HEK293 (cell line): ENCODE measurements around the gene QDPR.

ENCODE experiments used
- CTCF ChIA-PET: fragments of 350-600 bp; formaldehyde crosslinking; extraction: SDS; loops from one replicate; lab custom pipeline; 2021; ENCODE audit warnings: antibody characterized with exemption; lab: Yijun Ruan, JAX
- POLR2A ChIA-PET: fragments of 300-600 bp; formaldehyde crosslinking; extraction: SDS; loops from one replicate; lab custom pipeline; 2020; ENCODE audit warnings: antibody characterized with exemption, inconsistent platforms; lab: Yijun Ruan, JAX
- H3K27ac ChIP-seq: fragments of 200-500 bp; sonication (Bioruptor generic); 2 replicates; pipeline ENCODE4 v1.5.1; 2014; ENCODE audit warnings: low read depth, low read length, control low read depth, inconsistent platforms; ENCODE audit errors: extremely low read depth
- H3K36me3 ChIP-seq, 2 experiments: fragments of 200-500 bp in 1 of 2; sonication (Bioruptor generic) in 1 of 2; 1 replicate in 1 of 2; 2 replicates in 1 of 2; pipeline ENCODE4 v1.5.1; 2014 to 2017; ENCODE audit warnings: inconsistent platforms in 2 of 2, low read length in 2 of 2; ENCODE audit not compliant: control insufficient read depth in 2 of 2, insufficient read depth in 1 of 2
- H3K4me1 ChIP-seq: fragments of 200-500 bp; sonication (Bioruptor generic); 2 replicates; pipeline ENCODE4 v1.5.1; 2014; ENCODE audit warnings: mild to moderate bottlenecking, low read length, inconsistent platforms; ENCODE audit not compliant: control insufficient read depth, insufficient read depth
- H3K4me3 ChIP-seq: 2 replicates; pipeline ENCODE4 v1.5.1; 2011; ENCODE audit warnings: low read depth, mild to moderate bottlenecking, control low read depth, low read length, moderate library complexity
- H3K9me3 ChIP-seq: fragments of 200-500 bp; sonication (Bioruptor generic); 2 replicates; pipeline ENCODE4 v1.5.1; 2014; ENCODE audit warnings: low read depth, low read length, inconsistent platforms; ENCODE audit not compliant: control insufficient read depth, insufficient read depth
- GLI4 ChIP-seq: fragments of 450-650 bp; formaldehyde crosslinking; IDR thresholded peaks from 2 replicates; pipeline ENCODE4 v1.5.1; 2016; ENCODE audit warnings: missing biosample characterization, missing genetic modification characterization
- ZBTB8A ChIP-seq: fragments of 450-650 bp; formaldehyde crosslinking; IDR thresholded peaks from 2 replicates; pipeline ENCODE4 v1.5.1; 2016; ENCODE audit warnings: missing biosample characterization, missing genetic modification characterization
- ZNF140 ChIP-seq: fragments of 450-650 bp; formaldehyde crosslinking; IDR thresholded peaks from 2 replicates; pipeline ENCODE4 v1.5.1; 2016; ENCODE audit warnings: missing biosample characterization, missing genetic modification characterization
- ZNF274 ChIP-seq, 2 experiments: fragments of 200-500 bp in 1 of 2; fragments of 450-650 bp in 1 of 2; sonication (Bioruptor generic) in 1 of 2; formaldehyde crosslinking in 1 of 2; IDR thresholded peaks; 2 replicates each; pipeline versions ENCODE4 v1.5.1 to v1.6.1; 2014 to 2016; ENCODE audit warnings: borderline replicate concordance in 1 of 2, inconsistent platforms in 1 of 2, low read length in 1 of 2, missing biosample characterization in 1 of 2, missing genetic modification characterization in 1 of 2
- ZNF366 ChIP-seq: fragments of 450-650 bp; formaldehyde crosslinking; conservative IDR thresholded peaks from 2 replicates; pipeline ENCODE4 v1.5.1; 2016; ENCODE audit warnings: missing biosample characterization, missing genetic modification characterization
- ZNF391 ChIP-seq: fragments of 450-650 bp; formaldehyde crosslinking; IDR thresholded peaks from 2 replicates; pipeline ENCODE4 v1.5.1; 2016; ENCODE audit warnings: low read depth, missing biosample characterization, missing genetic modification characterization, borderline replicate concordance
- ZNF394 ChIP-seq: fragments of 450-650 bp; formaldehyde crosslinking; IDR thresholded peaks from 2 replicates; pipeline ENCODE4 v1.5.1; 2016; ENCODE audit warnings: missing biosample characterization, missing genetic modification characterization, mild to moderate bottlenecking, moderate library complexity, borderline replicate concordance
- ZNF426 ChIP-seq: fragments of 450-650 bp; formaldehyde crosslinking; IDR thresholded peaks from 2 replicates; pipeline ENCODE4 v1.5.1; 2017; ENCODE audit warnings: missing biosample characterization, missing genetic modification characterization, mild to moderate bottlenecking, inconsistent platforms, moderate library complexity
- ZNF555 ChIP-seq: fragments of 450-650 bp; formaldehyde crosslinking; conservative IDR thresholded peaks from 2 replicates; pipeline ENCODE4 v1.5.1; 2017; ENCODE audit warnings: missing biosample characterization, mild to moderate bottlenecking, missing genetic modification characterization, inconsistent platforms
- ZNF610 ChIP-seq: fragments of 450-650 bp; formaldehyde crosslinking; IDR thresholded peaks from 2 replicates; pipeline ENCODE4 v1.5.1; 2016; ENCODE audit warnings: missing biosample characterization, missing genetic modification characterization, borderline replicate concordance
- ZNF623 ChIP-seq: fragments of 450-650 bp; formaldehyde crosslinking; IDR thresholded peaks from 2 replicates; pipeline ENCODE4 v1.5.1; 2016; ENCODE audit warnings: missing biosample characterization, missing genetic modification characterization
- ZNF654 ChIP-seq: fragments of 450-650 bp; formaldehyde crosslinking; IDR thresholded peaks from 2 replicates; pipeline ENCODE4 v1.5.1; 2016; ENCODE audit warnings: low read depth, missing biosample characterization, missing genetic modification characterization
- ZNF664 ChIP-seq: fragments of 450-650 bp; formaldehyde crosslinking; IDR thresholded peaks from 2 replicates; pipeline ENCODE4 v1.5.1; 2016; ENCODE audit warnings: missing biosample characterization, missing genetic modification characterization
- TF ChIP-seq, protein P1 (sequence below): fragments of 450-650 bp; formaldehyde crosslinking; conservative IDR thresholded peaks from 2 replicates; pipeline ENCODE4 v1.5.1; 2016; ENCODE audit warnings: low read depth, missing biosample characterization, missing genetic modification characterization
- TF ChIP-seq, protein P2 (sequence below): fragments of 450-650 bp; formaldehyde crosslinking; conservative IDR thresholded peaks from 2 replicates; pipeline ENCODE4 v1.5.1; 2016; ENCODE audit warnings: low read depth, missing biosample characterization, missing genetic modification characterization
- TF ChIP-seq, protein P3 (sequence below): fragments of 450-650 bp; formaldehyde crosslinking; IDR thresholded peaks from 2 replicates; pipeline ENCODE4 v1.5.1; 2016; ENCODE audit warnings: missing biosample characterization, missing genetic modification characterization, borderline replicate concordance

The QDPR gene

DNA sequence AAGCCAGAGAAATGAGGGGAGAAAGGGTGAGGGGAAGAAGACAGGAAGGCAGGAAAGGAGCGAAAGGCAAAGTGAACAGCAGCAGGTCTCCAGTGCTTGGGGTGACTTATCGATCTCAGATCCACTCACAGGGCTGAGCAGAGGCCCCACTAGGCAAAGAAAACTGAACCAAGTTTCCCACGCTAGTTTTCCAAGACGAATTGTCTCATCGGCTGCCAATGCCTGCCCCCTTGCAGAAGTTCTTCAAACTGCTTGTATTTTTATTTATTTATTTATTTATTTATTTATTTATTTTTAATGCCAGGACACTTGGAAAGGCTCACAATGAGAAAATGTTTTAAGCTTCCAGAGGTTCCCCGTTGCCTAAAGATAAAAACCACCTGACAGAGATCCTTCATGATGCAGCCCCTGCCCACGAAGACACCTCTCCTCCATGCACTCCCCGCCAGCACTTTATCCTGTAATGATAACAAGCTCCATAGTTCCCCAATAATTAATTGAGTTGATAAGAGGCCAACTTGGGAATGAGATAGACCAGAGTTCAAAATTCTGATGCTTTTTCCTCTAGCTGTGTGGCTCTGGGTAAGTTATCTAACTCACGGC, 43.2 kb downstream of the QDPR start:
- CTCF ChIA-PET: interaction anchor here (0.6 to 0.9 kb wide), 8 partner anchors 21 to 1175 kb away, joined by 3 read pairs; no protein-coding TSS in a partner anchor
- TF ChIP-seq, protein P1, sequence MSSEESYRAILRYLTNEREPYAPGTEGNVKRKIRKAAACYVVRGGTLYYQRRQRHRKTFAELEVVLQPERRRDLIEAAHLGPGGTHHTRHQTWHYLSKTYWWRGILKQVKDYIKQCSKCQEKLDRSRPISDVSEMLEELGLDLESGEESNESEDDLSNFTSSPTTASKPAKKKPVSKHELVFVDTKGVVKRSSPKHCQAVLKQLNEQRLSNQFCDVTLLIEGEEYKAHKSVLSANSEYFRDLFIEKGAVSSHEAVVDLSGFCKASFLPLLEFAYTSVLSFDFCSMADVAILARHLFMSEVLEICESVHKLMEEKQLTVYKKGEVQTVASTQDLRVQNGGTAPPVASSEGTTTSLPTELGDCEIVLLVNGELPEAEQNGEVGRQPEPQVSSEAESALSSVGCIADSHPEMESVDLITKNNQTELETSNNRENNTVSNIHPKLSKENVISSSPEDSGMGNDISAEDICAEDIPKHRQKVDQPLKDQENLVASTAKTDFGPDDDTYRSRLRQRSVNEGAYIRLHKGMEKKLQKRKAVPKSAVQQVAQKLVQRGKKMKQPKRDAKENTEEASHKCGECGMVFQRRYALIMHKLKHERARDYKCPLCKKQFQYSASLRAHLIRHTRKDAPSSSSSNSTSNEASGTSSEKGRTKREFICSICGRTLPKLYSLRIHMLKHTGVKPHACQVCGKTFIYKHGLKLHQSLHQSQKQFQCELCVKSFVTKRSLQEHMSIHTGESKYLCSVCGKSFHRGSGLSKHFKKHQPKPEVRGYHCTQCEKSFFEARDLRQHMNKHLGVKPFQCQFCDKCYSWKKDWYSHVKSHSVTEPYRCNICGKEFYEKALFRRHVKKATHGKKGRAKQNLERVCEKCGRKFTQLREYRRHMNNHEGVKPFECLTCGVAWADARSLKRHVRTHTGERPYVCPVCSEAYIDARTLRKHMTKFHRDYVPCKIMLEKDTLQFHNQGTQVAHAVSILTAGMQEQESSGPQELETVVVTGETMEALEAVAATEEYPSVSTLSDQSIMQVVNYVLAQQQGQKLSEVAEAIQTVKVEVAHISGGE: peak; percentile 40; the same call in 1 of the 2 replicates
- TF ChIP-seq GLI4: no peak
- 0 out of 2 replicates have a peak, but pooled peaks have one; percentile 31 for TF ChIP-seq ZNF623 (tag by site-specific recombination)
- peak; percentile 64 for TF ChIP-seq ZNF426 (tag by site-specific recombination)
- TF ChIP-seq ZNF391 (tag by site-specific recombination): no peak
- peak; percentile 13; the same call in 1 of the 2 replicates for TF ChIP-seq ZNF140
- TF ChIP-seq, protein P2, sequence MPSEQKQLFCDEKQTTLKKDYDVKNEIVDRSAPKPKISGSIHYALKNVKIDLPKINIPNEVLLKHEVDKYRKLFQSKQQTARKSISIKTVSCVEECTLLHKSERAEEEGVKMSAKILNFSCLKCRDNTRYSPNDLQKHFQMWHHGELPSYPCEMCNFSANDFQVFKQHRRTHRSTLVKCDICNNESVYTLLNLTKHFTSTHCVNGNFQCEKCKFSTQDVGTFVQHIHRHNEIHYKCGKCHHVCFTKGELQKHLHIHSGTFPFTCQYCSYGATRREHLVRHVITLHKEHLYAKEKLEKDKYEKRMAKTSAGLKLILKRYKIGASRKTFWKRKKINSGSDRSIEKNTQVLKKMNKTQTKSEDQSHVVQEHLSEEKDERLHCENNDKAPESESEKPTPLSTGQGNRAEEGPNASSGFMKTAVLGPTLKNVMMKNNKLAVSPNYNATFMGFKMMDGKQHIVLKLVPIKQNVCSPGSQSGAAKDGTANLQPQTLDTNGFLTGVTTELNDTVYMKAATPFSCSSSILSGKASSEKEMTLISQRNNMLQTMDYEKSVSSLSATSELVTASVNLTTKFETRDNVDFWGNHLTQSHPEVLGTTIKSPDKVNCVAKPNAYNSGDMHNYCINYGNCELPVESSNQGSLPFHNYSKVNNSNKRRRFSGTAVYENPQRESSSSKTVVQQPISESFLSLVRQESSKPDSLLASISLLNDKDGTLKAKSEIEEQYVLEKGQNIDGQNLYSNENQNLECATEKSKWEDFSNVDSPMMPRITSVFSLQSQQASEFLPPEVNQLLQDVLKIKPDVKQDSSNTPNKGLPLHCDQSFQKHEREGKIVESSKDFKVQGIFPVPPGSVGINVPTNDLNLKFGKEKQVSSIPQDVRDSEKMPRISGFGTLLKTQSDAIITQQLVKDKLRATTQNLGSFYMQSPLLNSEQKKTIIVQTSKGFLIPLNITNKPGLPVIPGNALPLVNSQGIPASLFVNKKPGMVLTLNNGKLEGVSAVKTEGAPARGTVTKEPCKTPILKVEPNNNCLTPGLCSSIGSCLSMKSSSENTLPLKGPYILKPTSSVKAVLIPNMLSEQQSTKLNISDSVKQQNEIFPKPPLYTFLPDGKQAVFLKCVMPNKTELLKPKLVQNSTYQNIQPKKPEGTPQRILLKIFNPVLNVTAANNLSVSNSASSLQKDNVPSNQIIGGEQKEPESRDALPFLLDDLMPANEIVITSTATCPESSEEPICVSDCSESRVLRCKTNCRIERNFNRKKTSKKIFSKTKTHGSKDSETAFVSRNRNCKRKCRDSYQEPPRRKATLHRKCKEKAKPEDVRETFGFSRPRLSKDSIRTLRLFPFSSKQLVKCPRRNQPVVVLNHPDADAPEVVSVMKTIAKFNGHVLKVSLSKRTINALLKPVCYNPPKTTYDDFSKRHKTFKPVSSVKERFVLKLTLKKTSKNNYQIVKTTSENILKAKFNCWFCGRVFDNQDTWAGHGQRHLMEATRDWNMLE: peak; percentile 67
- TF ChIP-seq ZBTB8A (tag by site-specific recombination): peak; percentile 45
- TF ChIP-seq ZNF654 (tag by site-specific recombination): peak; percentile 21; the same call in 1 of the 2 replicates
- TF ChIP-seq ZNF394 (tag by site-specific recombination): peak; percentile 78; the same call in 1 of the 2 replicates
- TF ChIP-seq ZNF274 (IDR thresholded peaks at IDR 0.05; ENCODE audit: low read length): no peak
- no peak for TF ChIP-seq ZNF274 (tag by site-specific recombination; IDR thresholded peaks at IDR 0.05; ENCODE audit: borderline replicate concordance)
- 0 out of 2 replicates have a peak, but pooled peaks have one; percentile 18 for TF ChIP-seq ZNF664
- no peak for TF ChIP-seq ZNF366 (tag by site-specific recombination)
- TF ChIP-seq ZNF610: no peak
- peak; percentile 57 for TF ChIP-seq ZNF555 (tag by site-specific recombination)
- TF ChIP-seq, protein P3, sequence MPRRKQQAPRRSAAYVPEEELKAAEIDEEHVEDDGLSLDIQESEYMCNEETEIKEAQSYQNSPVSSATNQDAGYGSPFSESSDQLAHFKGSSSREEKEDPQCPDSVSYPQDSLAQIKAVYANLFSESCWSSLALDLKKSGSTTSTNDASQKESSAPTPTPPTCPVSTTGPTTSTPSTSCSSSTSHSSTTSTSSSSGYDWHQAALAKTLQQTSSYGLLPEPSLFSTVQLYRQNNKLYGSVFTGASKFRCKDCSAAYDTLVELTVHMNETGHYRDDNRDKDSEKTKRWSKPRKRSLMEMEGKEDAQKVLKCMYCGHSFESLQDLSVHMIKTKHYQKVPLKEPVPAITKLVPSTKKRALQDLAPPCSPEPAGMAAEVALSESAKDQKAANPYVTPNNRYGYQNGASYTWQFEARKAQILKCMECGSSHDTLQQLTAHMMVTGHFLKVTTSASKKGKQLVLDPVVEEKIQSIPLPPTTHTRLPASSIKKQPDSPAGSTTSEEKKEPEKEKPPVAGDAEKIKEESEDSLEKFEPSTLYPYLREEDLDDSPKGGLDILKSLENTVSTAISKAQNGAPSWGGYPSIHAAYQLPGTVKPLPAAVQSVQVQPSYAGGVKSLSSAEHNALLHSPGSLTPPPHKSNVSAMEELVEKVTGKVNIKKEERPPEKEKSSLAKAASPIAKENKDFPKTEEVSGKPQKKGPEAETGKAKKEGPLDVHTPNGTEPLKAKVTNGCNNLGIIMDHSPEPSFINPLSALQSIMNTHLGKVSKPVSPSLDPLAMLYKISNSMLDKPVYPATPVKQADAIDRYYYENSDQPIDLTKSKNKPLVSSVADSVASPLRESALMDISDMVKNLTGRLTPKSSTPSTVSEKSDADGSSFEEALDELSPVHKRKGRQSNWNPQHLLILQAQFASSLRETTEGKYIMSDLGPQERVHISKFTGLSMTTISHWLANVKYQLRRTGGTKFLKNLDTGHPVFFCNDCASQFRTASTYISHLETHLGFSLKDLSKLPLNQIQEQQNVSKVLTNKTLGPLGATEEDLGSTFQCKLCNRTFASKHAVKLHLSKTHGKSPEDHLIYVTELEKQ (tag by site-specific recombination): no peak
- Histone ChIP-seq H3K36me3 (no peaks in the 10 kb centered on the region), H3K4me1 (no peaks in the 10 kb centered on the region), H3K9me3 (no peaks in the 10 kb centered on the region), H3K4me3 (no peak overlapping the region), H3K27ac (no peak overlapping the region)
- POLR2A ChIA-PET: no interaction called here
